Effector memory CD4-positive, alpha-beta T cell (primary cell): ENCODE results near the gene TWSG1.
"Not testable (repeated sequence)": the region's sequence is repeated elsewhere in the genome, so short reads cannot be mapped to it uniquely, and the experiment has no call there.

Source experiments
- DNase-seq, 3 donors: peaks; one replicate each; pipeline ENCODE4 v3.0.0-alpha.2; 2020
- H3K27ac ChIP-seq: 2 replicates; pipeline ENCODE4 v1.7.0; 2013; ENCODE audit warnings: mild to moderate bottlenecking, low read length, moderate library complexity; ENCODE audit not compliant: insufficient read depth, poor library complexity, severe bottlenecking
- H3K27me3 ChIP-seq: replicated peaks from 2 replicates; pipeline ENCODE4 v1.7.0; 2013; ENCODE audit warnings: mild to moderate bottlenecking, low read length; ENCODE audit not compliant: insufficient read depth, control insufficient read depth, poor library complexity, severe bottlenecking
- H3K36me3 ChIP-seq: 2 replicates; pipeline ENCODE4 v1.7.0; 2013; ENCODE audit warnings: mild to moderate bottlenecking, low read length, moderate library complexity; ENCODE audit not compliant: control insufficient read depth, insufficient read depth
- H3K4me1 ChIP-seq: 2 replicates; pipeline ENCODE4 v1.7.0; 2013; ENCODE audit warnings: low read length, mild to moderate bottlenecking; ENCODE audit not compliant: control insufficient read depth, insufficient read depth, poor library complexity, severe bottlenecking
- H3K4me3 ChIP-seq: 2 replicates; pipeline ENCODE4 v1.7.0; 2013; ENCODE audit warnings: low read length, low read depth, mild to moderate bottlenecking; ENCODE audit not compliant: insufficient read depth, poor library complexity, severe bottlenecking
- H3K9me3 ChIP-seq: 2 replicates; pipeline ENCODE4 v1.7.0; 2013; ENCODE audit warnings: mild to moderate bottlenecking, low read length, moderate library complexity; ENCODE audit not compliant: control insufficient read depth

Gene TWSG1

GRCh38 chr18:9354256-9354655 lies 19.7 kb downstream of the TWSG1 start:
- H3K27ac ChIP-seq, result no peak overlapping the region
- no peak overlapping the region for H3K4me3 ChIP-seq
- no peak for DNase-seq

GRCh38 chr18:9356976-9357375 lies 22.4 kb downstream of the TWSG1 start:
- no peak overlapping the region for H3K4me3 ChIP-seq
- no peaks in the 10 kb centered on the region for H3K9me3 ChIP-seq
- H3K36me3 ChIP-seq, result no peaks in the 10 kb centered on the region
- no peak for DNase-seq
- no peaks in the 10 kb centered on the region for H3K27me3 ChIP-seq
- H3K27ac ChIP-seq, result no peak overlapping the region
- no peaks in the 10 kb centered on the region for H3K4me1 ChIP-seq

More at GRCh38 chr18:9354256-9354655, 19.7 kb downstream of the TWSG1 start:
- H3K36me3 ChIP-seq, result no peaks in the 10 kb centered on the region
- H3K27me3 ChIP-seq, result no peaks in the 10 kb centered on the region
- no peaks in the 10 kb centered on the region for H3K4me1 ChIP-seq
- H3K9me3 ChIP-seq, result no peaks in the 10 kb centered on the region

- Histone ChIP-seq H3K36me3 (no peaks in the 10 kb centered on the region), H3K9me3 (no peaks in the 10 kb centered on the region), H3K4me3 (no peak overlapping the region), H3K27me3 (no peaks in the 10 kb centered on the region), H3K4me1 (no peaks in the 10 kb centered on the region), H3K27ac (no peak overlapping the region)
- DNase-seq, result no peak
Observed at GRCh38 chr18:9359796-9360195, 25.2 kb downstream of the TWSG1 start.

- Histone ChIP-seq H3K4me3 (no peak overlapping the region), H3K36me3 (no peaks in the 10 kb centered on the region), H3K4me1 (no peaks in the 10 kb centered on the region), H3K9me3 (no peaks in the 10 kb centered on the region), H3K27ac (no peak overlapping the region), H3K27me3 (no peaks in the 10 kb centered on the region)
- no peak for DNase-seq
Observed at GRCh38 chr18:9361191-9361590, 26.6 kb downstream of the TWSG1 start.

GRCh38 chr18:9362869-9363268 lies 28.3 kb downstream of the TWSG1 start:
- no peaks in the 10 kb centered on the region for H3K9me3 ChIP-seq
- no peak overlapping the region for H3K27ac ChIP-seq
- H3K27me3 ChIP-seq, result no peaks in the 10 kb centered on the region

GRCh38 chr18:9364242-9364641 lies 29.7 kb downstream of the TWSG1 start:
- Histone ChIP-seq H3K36me3 (no peaks in the 10 kb centered on the region), H3K9me3 (no peaks in the 10 kb centered on the region), H3K4me1 (no peaks in the 10 kb centered on the region), H3K4me3 (no peak overlapping the region), H3K27ac (no peak overlapping the region), H3K27me3 (no peaks in the 10 kb centered on the region)
- no peak for DNase-seq

More at GRCh38 chr18:9362869-9363268, 28.3 kb downstream of the TWSG1 start:
- DNase-seq, result no peak
- no peaks in the 10 kb centered on the region for H3K4me1 ChIP-seq
- no peaks in the 10 kb centered on the region for H3K36me3 ChIP-seq
- no peak overlapping the region for H3K4me3 ChIP-seq

- H3K9me3 ChIP-seq, result no peaks in the 10 kb centered on the region
- no peak for DNase-seq
- no peak overlapping the region for H3K27ac ChIP-seq
- no peak overlapping the region for H3K4me3 ChIP-seq
- H3K4me1 ChIP-seq, result no peaks in the 10 kb centered on the region
- H3K36me3 ChIP-seq, result no peaks in the 10 kb centered on the region
- no peaks in the 10 kb centered on the region for H3K27me3 ChIP-seq
Observed at GRCh38 chr18:9365406-9365805, 30.8 kb downstream of the TWSG1 start.

GRCh38 chr18:9366126-9366714 lies 31.6 kb downstream of the TWSG1 start:
- H3K27me3 ChIP-seq, result no peaks in the 10 kb centered on the region
- H3K4me1 ChIP-seq, result no peaks in the 10 kb centered on the region
- no peaks in the 10 kb centered on the region for H3K36me3 ChIP-seq
- H3K27ac ChIP-seq, result no peak overlapping the region
- H3K9me3 ChIP-seq, result no peaks in the 10 kb centered on the region
- no peak overlapping the region for H3K4me3 ChIP-seq
- no peak for DNase-seq

- not testable (repeated sequence) for H3K9me3 ChIP-seq, H3K4me1 ChIP-seq, DNase-seq, H3K27ac ChIP-seq, H3K36me3 ChIP-seq, H3K4me3 ChIP-seq, H3K27me3 ChIP-seq
Observed at GRCh38 chr18:9373254-9373653, 38.7 kb downstream of the TWSG1 start.

GRCh38 chr18:9379118-9379517 lies 44.5 kb downstream of the TWSG1 start:
- H3K4me1 ChIP-seq, result no peaks in the 10 kb centered on the region
- H3K36me3 ChIP-seq, result no peaks in the 10 kb centered on the region
- no peaks in the 10 kb centered on the region for H3K27me3 ChIP-seq
- DNase-seq, result no peak
- H3K9me3 ChIP-seq, result no peaks in the 10 kb centered on the region
- H3K27ac ChIP-seq, result no peak overlapping the region
- no peak overlapping the region for H3K4me3 ChIP-seq
